ENCODE results near the gene JARID2. TPM values are rescaled to one million over a fixed set of nuclear protein-coding genes. Genes with fewer than 3 reads are reported as not detected.

JARID2 gene
- total and polyA plus RNA-seq, 3 donors from 2014 or later = 36.1 to 60.8 (median 53.7) TPM

DNA sequence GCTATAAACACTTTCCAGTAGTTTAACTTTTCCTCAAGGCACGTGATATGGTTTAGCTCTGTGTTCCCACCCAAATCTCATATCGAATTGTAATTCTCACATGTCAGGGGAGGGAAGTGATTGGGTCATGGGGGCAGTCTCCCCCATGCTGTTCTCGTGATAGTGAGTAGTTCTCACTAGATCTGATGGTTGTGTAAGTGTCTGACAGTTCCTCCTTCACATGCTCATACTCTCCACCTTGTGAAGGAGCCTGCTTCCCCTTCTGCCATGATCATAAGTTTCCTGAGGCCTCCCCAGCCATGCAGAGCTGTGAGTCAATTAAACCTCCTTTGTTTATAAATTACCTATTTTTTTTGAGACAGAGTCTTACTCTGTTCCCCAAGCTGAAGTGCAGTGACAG, 289.1 kb downstream of the JARID2 start:
- Histone ChIP-seq H3K9me3 (no peaks in the 10 kb centered on the region), H3K4me3 (no peak overlapping the region), H3K4me1 (peaks cover 26% of the 10 kb centered on the region), H3K27me3 (no peaks in the 10 kb centered on the region), H3K27ac (peak overlapping the region; percentile 19 to 22), H3K36me3 (ENCODE audit: low read depth, missing control alignments) (no peaks in the 10 kb centered on the region)
- WGBS, 2 donors = 71 to 73% methylated on average over 3 of the region's 3 CpGs
- TF ChIP-seq, protein P1, sequence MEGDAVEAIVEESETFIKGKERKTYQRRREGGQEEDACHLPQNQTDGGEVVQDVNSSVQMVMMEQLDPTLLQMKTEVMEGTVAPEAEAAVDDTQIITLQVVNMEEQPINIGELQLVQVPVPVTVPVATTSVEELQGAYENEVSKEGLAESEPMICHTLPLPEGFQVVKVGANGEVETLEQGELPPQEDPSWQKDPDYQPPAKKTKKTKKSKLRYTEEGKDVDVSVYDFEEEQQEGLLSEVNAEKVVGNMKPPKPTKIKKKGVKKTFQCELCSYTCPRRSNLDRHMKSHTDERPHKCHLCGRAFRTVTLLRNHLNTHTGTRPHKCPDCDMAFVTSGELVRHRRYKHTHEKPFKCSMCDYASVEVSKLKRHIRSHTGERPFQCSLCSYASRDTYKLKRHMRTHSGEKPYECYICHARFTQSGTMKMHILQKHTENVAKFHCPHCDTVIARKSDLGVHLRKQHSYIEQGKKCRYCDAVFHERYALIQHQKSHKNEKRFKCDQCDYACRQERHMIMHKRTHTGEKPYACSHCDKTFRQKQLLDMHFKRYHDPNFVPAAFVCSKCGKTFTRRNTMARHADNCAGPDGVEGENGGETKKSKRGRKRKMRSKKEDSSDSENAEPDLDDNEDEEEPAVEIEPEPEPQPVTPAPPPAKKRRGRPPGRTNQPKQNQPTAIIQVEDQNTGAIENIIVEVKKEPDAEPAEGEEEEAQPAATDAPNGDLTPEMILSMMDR (IDR thresholded peaks at IDR 0.05) = no peak
- TF ChIP-seq POLR2A (IDR thresholded peaks at IDR 0.05) = no peak
- no peak for DNase-seq
- intact Hi-C loops (cut with DNase I; ENCODE audit: low total_unique reads) = no loop called here

DNA sequence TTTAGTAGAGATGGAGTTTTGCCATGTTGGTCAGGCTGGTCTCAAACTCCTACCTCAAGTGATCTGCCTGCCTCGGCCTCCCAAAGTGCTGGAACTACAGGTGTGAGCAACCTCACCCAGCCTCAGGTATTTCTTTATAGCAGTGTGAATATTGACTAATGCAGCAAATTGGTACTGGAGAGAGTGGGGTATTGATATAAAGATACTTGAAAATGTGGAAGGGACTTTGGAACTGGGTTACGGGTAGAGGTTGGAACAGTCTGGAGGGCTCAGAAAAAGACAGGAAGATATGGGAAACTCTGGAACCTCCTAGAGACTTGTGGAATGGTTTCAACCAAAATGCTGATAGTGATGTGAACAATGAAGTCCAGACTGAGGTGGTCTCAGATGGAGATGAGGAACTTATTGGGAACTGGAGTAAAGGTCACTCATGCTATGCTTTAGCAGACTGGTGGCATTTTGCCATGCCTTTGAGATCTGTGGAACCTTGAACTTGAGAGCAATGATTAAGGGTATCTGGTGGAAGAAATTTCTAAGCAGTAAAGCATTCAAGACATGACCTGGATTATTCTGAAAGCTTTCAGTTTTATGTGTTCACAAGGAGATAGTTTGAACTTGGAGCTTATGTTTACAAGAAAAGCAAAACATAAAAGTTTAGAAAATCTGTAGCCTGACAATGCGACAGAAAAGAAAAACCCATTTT, 289.8 kb downstream of the JARID2 start:
- intact Hi-C loops (cut with DNase I; ENCODE audit: low total_unique reads) = no loop called here
- Histone ChIP-seq H3K27me3 (no peaks in the 10 kb centered on the region), H3K36me3 (ENCODE audit: low read depth, missing control alignments) (no peaks in the 10 kb centered on the region), H3K9me3 (no peaks in the 10 kb centered on the region), H3K4me3 (no peak overlapping the region), H3K27ac (peak overlapping the region; percentile 19 to 22), H3K4me1 (peaks cover 30% of the 10 kb centered on the region)
- DNase-seq = no peak
- 91% methylated on average over 3 of the region's 3 CpGs for WGBS, 2 donors
- TF ChIP-seq, protein P1 (IDR thresholded peaks at IDR 0.05) = no peak
- TF ChIP-seq POLR2A (IDR thresholded peaks at IDR 0.05) = no peak

DNA sequence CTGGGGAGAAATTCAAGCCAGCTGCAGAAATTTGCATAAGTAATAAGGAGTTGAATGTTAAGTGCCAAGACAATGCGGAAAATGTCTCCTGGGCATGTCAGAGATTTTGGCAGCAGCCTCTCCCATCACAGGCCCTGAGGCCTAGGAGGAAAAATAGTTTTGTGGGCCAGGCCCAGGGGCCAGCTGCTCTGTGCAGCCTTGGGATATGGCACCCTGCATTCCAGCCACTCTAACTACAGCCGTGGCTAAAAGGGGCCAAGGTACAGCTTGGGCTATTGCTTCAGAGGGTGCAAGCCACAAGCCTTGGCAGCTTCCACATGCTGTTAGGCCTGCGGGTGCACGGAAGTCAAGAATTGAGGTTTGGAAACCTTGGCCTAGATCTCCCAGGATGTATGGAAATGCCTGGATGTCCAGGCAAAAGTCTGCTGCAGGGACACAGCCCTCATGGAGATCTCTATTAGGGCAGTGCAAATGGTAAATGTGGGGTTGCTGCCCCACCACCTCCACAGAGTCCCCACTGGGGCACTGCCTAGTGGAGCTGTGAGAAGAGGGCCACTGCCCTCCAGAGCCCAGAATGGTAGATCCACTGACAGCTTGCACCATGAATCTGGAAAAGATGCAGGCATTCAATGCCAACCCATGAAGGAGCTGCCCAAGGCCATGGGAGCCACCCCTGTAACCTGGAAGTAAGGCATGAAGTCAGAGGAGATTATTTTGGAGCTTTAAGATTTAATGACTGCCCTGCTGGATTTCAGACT, 290.5 kb downstream of the JARID2 start:
- no peaks in the 10 kb centered on the region for H3K27me3 ChIP-seq
- intact Hi-C loops (cut with DNase I; ENCODE audit: low total_unique reads) = no loop called here
- DNase-seq = no peak
- H3K36me3 ChIP-seq (ENCODE audit: low read depth, missing control alignments) = no peaks in the 10 kb centered on the region
- peak overlapping the region in 1 of 2 donors; percentile 22 for H3K27ac ChIP-seq
- no peaks in the 10 kb centered on the region for H3K9me3 ChIP-seq
- 60 to 72% methylated on average over 4 of the region's 4 CpGs for WGBS, 2 donors
- H3K4me3 ChIP-seq = no peak overlapping the region
- TF ChIP-seq, protein P1 (IDR thresholded peaks at IDR 0.05) = no peak
- TF ChIP-seq POLR2A (IDR thresholded peaks at IDR 0.05) = no peak
- H3K4me1 ChIP-seq = peaks cover 30% of the 10 kb centered on the region

DNA sequence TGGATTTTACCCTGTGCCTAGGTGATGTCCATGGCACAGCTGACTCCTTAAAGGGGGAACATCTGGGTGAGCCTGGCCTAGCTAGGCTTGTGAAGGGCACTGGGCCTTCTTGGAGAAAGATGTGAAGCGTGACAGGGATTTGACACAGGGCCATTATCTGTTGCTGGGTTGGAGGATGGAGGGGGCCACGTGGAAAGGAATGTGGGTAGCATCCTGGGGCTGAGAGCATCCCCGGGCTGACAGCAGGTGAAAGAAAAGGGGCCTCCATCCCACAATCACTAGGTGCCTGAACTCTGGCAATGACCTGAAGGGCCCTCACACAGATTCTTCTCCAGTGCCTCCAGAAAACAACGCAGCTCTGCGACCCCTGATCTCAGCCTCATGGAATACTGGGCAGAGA, 292.2 kb downstream of the JARID2 start:
- TF ChIP-seq POLR2A (IDR thresholded peaks at IDR 0.05) = no peak
- TF ChIP-seq, protein P1 (IDR thresholded peaks at IDR 0.05) = no peak
- 67 to 91% methylated on average over 5 of the region's 5 CpGs for WGBS, 2 donors
- H3K27ac ChIP-seq = peak overlapping the region; percentile 59 to 70
- no peaks in the 10 kb centered on the region for H3K27me3 ChIP-seq
- intact Hi-C loops (cut with DNase I; ENCODE audit: low total_unique reads) = no loop called here
- DNase-seq = no peak
- H3K9me3 ChIP-seq = no peaks in the 10 kb centered on the region
- peaks cover 30% of the 10 kb centered on the region for H3K4me1 ChIP-seq
- H3K36me3 ChIP-seq (ENCODE audit: low read depth, missing control alignments) = no peaks in the 10 kb centered on the region
- no peak overlapping the region for H3K4me3 ChIP-seq

Data from testis (tissue), 3 donors.